ENCODE results near the gene ALG11. TPM values are rescaled to one million over a fixed set of nuclear protein-coding genes. Genes with fewer than 3 reads are reported as not detected.

The ALG11 gene
- total RNA-seq, 1 donor from 2014 or later = 41.3 TPM

DNA sequence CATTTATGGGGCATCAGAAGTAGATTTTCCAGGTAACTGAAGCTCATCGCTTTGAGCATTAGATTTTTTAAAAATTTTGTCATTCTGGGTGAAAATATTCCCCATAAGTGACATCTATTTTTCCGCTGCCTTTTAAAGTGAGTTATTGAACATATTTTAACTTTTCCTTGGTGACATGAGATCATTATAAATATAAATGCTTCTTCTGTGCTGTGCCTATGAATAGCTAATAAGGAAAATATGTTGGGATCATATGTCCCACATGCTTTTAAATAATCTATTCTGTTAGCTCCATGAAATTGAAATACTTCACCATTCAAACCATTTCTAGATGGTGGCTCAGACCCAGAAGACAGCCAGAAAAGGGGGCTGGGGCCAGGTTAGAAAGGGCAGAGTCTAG is 15.0 kb upstream of the ALG11 start:
- DNase-seq (ENCODE audit: low read depth) = no peak

DNA sequence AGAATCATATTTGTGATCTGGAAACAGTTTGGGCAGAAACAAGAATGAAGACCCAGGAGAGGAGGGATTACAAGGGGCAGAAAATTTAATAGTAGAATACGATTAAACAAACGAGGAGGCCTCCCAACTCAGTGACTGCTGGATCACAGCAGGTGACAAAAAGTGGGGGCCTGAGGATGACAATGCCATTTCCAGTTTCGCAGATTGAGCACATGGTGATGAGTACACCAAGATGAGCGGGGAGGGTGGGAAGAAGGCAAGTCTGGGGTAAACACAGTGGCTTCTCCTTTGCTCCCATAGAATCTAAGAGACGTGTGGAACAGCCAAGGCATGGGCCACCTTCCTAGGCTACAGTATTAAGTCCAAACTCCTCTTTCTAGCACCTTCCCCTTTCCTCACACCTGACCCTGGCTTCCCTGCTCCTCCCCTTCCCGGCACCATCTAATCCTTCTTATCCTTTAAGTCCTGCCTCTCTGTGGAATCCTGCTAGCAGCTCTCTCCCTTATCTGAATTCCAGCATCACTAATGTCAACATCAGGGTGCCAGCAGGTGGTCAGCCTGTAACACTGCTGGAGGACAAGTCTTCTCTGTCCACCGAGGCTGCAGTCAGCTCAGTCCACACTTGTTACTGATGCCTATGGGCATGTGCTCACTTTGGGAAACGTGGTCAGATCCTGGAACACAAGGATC is 14.4 kb upstream of the ALG11 start:
- DNase-seq (ENCODE audit: low read depth) = no peak

- DNase-seq (ENCODE audit: low read depth) = no peak
Observed at GRCh38 chr13:51998723-51999509, 13.3 kb upstream of the ALG11 start.

- DNase-seq (ENCODE audit: low read depth) = peak; percentile 47
Observed at GRCh38 chr13:51999510-51999911, 12.7 kb upstream of the ALG11 start.

DNA sequence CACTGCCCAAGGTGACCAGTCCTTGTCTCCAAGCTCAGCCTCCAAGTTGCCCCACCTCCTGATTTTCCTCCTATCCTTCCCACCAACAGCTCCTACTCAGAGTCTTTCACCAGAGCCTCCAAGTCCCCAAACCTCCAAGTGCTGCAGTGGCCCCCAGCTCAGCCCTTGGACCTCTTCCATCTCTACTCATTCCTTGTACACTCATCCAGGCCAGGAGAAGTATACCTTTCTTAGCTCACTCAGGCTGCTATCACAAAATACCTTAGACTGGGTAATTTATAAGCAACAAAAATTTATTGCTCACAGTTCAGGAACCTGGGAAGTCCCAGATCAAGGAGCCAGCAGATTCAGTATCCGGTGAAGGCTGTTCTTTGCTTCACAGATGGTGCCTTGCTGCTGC is 12.3 kb upstream of the ALG11 start:
- no peak for DNase-seq (ENCODE audit: low read depth)

DNA sequence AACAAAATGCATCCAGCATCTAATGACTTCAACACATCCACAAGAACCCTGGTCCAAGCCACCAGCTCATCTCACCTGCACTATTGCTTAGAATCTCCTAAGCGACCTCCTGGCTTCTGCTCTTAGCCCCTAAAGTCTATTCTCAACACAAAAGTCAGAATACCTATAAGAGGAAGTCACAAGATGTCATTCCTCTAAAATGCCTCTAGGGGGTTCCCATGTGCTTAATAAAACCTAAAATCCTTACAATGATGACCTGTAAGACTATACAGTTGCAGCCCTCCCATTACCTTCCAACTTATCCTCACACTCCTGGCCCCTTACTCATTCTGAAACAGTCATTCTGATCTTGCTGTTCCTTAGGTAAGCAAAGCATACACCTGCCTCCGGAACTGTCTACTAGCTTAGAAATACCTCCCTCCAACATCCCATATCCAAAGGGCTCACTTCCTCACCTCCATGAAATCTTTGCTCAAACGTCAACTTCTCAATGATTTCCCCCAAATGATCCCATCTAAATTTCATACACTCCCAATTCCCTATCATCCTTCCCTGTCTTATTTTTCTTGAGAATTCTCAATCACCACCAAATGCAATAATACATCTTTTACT is 11.0 kb upstream of the ALG11 start:
- peak; percentile 61 for DNase-seq (ENCODE audit: low read depth)

GRCh38 chr13:52002361-52002760 is 9.8 kb upstream of the ALG11 start:
- DNase-seq (ENCODE audit: low read depth) = no peak

GRCh38 chr13:52003541-52003940 is 8.7 kb upstream of the ALG11 start:
- DNase-seq (ENCODE audit: low read depth) = no peak

DNA sequence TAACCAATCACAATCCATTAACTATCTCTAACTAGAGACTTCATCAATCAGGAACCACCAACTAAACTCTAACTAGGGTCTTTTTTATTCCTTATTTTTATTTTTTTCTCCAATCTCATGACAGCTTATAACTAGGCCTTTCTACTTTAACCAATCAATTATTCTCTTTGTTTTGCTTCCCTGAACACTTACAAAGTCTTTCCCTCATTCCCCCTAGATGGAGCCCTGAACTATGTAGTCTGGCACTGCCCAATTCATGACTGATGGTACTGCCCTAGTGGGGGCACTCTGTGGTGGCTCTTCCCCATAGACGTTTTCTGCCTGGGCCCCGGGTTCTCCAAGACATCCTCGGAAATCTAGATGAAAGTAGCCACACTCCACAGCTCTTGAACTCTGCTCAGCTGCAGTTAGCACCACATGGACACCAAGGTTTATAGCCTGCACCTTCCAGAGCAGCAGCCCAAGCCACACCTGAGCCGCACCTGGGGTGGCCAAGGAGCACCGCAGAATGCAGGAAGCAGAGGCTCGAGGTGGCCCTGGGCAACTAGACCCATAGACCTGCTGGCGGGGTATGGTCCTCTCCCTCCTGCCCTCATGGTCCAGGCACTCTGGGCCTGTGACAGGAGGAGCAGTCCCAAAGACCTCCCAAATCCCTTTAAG is 7.6 kb upstream of the ALG11 start:
- DNase-seq (ENCODE audit: low read depth) = no peak

DNA sequence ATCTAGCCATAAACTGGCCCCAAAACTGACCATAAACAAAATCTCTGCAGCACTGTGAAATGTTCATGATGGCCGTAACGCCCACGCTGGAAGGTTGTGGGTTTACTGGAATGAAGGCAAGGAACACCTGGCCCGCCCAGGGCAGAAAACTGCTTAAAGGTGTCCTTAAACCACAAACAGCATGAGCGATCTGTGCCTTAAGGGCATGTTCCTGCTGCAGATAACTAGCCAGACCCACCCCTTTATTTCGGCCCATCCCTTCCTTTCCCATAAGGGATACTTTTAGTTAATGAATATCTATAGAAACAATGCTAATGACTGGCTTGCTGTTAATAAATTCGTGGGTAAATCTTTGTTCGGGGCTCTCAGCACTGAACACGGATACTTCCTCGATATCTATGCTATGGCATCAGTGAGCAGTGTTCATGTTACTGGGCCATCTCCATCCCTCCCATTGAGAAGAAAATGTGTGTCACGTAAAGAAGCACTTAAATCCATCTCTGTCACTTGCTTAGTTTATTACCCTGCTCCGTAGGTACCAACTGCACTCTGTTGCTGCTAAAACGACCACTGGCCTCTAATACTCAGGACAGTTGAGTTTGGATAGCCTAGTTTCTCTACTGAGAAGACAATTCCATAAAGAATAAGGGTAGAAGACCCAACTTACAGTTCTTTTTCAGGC is 6.2 kb upstream of the ALG11 start:
- peak; percentile 41 for DNase-seq (ENCODE audit: low read depth)

- DNase-seq (ENCODE audit: low read depth) = no peak
Observed at GRCh38 chr13:52006523-52007245, 5.5 kb upstream of the ALG11 start.

GRCh38 chr13:52009946-52010345 is 2.3 kb upstream of the ALG11 start:
- DNase-seq (ENCODE audit: low read depth) = no peak

GRCh38 chr13:52010890-52011631 is 1.1 kb upstream of the ALG11 start, which contains the start of gene ATP7B:
TSS of gene ATP7B (minus strand) at chr13:52011450. CDS start at chr13:52011337, 113 bp downstream.
- DNase-seq (ENCODE audit: low read depth) = no peak

DNA sequence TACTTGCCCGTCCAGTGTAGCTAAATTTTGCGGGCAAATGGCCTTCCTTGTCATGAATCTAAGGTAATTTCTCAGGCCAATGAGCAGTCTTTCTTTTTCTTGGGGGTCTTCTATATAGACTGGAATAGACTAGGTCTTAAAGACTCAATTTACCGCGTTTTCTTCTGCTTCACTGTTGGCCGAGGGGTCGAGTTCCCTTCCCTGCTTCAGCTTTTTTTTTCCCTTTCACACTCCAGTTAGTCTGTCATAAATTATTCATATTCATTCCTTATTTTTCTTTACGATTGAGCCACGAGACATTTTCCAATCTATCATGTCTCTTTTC is 276 bp downstream of the ALG11 start:
- DNase-seq (ENCODE audit: low read depth) = no peak

DNA sequence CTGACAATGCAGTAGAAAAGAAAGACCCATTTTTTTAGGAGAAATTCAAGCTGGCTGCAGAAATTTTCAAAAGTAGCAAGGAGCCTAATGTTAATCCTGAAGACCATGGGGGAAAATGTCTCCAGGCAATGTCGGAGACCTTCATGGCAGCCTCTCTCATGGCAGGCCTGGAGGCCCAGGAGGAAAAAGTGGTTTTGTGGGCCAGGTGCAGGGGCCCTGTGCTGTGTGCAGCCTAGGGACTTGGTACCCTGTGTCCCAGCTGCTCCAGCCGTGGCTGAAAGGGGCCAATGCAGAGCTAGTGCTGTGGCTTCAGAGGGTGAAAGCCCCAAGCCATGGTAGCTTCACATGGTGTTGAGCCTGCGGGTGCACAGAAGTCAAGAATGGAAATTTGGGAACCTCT is 4.1 kb downstream of the ALG11 start:
- no peak for DNase-seq (ENCODE audit: low read depth)

DNA sequence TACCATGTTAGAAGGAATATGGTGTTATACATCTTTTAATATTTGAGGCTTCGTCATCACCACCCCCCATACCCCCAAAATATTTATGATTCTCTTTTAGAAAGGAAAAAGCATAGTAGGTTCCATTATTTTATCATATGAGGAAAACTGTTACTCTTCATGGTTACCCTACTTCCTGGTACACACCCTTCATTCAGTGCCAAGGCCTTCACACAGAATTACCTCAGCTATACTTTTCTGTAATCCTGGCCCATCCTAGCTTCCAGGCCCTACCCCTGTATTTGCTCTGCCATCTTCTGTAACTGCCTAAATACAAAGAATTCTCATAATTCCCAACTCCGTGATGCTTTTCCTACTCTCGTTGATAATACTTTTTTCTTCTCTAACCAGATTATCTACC is 8.0 kb downstream of the ALG11 start:
- DNase-seq (ENCODE audit: low read depth) = no peak

- no peak for DNase-seq (ENCODE audit: low read depth)
Observed at GRCh38 chr13:52022356-52022755, 10.2 kb downstream of the ALG11 start.

- DNase-seq (ENCODE audit: low read depth) = no peak
Observed at GRCh38 chr13:52024481-52024880, 12.3 kb downstream of the ALG11 start, which contains the start of gene UTP14C. TSS of gene UTP14C (plus strand) at chr13:52024691. CDS start at chr13:52028805, 4,114 bp downstream.

GRCh38 chr13:52025475-52026245 is 13.5 kb downstream of the ALG11 start:
- DNase-seq (ENCODE audit: low read depth) = no peak

- DNase-seq (ENCODE audit: low read depth) = no peak
Observed at GRCh38 chr13:52026246-52026626, 14.0 kb downstream of the ALG11 start.

Data from renal cortical epithelial cell (primary cell).